Stimulated activated CD4-positive, alpha-beta T cell treated with anti-CD3 and anti-CD28 coated beads, Interleukin-15, amount 100 ng/mL, for 48 hours (primary cell): ENCODE measurements around the gene DHRS2.
"Not testable (repeated sequence)": the region's sequence is repeated elsewhere in the genome, so short reads cannot be mapped to it uniquely, and the experiment has no call there.

Experiments used
- DNase-seq, 2 donors: peaks; one replicate each; pipeline ENCODE4 v3.0.0-alpha.2; 2020; ENCODE audit warnings: low read depth in 2 of 2

DHRS2 gene

GRCh38 chr14:23648764-23649460, 12.7 kb downstream of the DHRS2 start:
- DNase-seq, result no peak

- DNase-seq, result no peak
These were observed 14.3 kb downstream of the DHRS2 start for GRCh38 chr14:23650506-23650905.

- DNase-seq, result no peak
These were observed 16.9 kb downstream of the DHRS2 start for GRCh38 chr14:23653051-23653450.

GRCh38 chr14:23654231-23654630, 18.1 kb downstream of the DHRS2 start:
- no peak for DNase-seq

GRCh38 chr14:23657959-23658470, 21.9 kb downstream of the DHRS2 start:
- no peak for DNase-seq

- DNase-seq, result no peak
These were observed 24.4 kb downstream of the DHRS2 start for GRCh38 chr14:23660290-23661226.

GRCh38 chr14:23661542-23661941, 25.4 kb downstream of the DHRS2 start:
- no peak for DNase-seq

- no peak for DNase-seq
These were observed 27.0 kb downstream of the DHRS2 start for GRCh38 chr14:23663127-23663526.

- DNase-seq, result no peak
These were observed 27.5 kb downstream of the DHRS2 start for GRCh38 chr14:23663711-23664110.

GRCh38 chr14:23664207-23664885, 28.2 kb downstream of the DHRS2 start:
- no peak for DNase-seq

- DNase-seq, result no peak
These were observed 29.3 kb downstream of the DHRS2 start for GRCh38 chr14:23665302-23666016.

GRCh38 chr14:23667134-23667533, 31.0 kb downstream of the DHRS2 start:
- DNase-seq, result no peak

- no peak for DNase-seq
These were observed 33.3 kb downstream of the DHRS2 start for GRCh38 chr14:23669441-23669840.

GRCh38 chr14:23670481-23670880, 34.3 kb downstream of the DHRS2 start:
- no peak for DNase-seq

GRCh38 chr14:23672200-23672599, 36.0 kb downstream of the DHRS2 start:
- no peak for DNase-seq

GRCh38 chr14:23675337-23675736, 39.2 kb downstream of the DHRS2 start:
- no peak for DNase-seq

- no peak for DNase-seq
These were observed 39.7 kb downstream of the DHRS2 start for GRCh38 chr14:23675906-23676305.

GRCh38 chr14:23681337-23681736, 45.2 kb downstream of the DHRS2 start:
- DNase-seq, result no peak

GRCh38 chr14:23689709-23690514, 53.7 kb downstream of the DHRS2 start:
- not testable (repeated sequence) for DNase-seq

- DNase-seq, result no peak
These were observed 56.3 kb downstream of the DHRS2 start for GRCh38 chr14:23692416-23692815.
